HG02870 (cell line): ENCODE results near the gene DNAH14.

Source experiments
- ATAC-seq: cut with Tn5 transposase; IDR thresholded peaks from one replicate; pipeline ENCODE4 v1.9.1; 2021; ENCODE audit warnings: mild to moderate bottlenecking, moderate library complexity; ENCODE audit not compliant: unreplicated experiment

Gene DNAH14

GRCh38 chr1:225445639-225446594 is 516.4 kb downstream of the DNAH14 start:
- ATAC-seq: no peak

- no peak for ATAC-seq
Measured at GRCh38 chr1:225446595-225446960, 517.1 kb downstream of the DNAH14 start.

GRCh38 chr1:225446981-225447615 is 517.6 kb downstream of the DNAH14 start:
- no peak for ATAC-seq

- no peak for ATAC-seq
Measured at GRCh38 chr1:225447650-225448089, 518.2 kb downstream of the DNAH14 start.

- ATAC-seq: no peak
Measured at GRCh38 chr1:225448146-225448805, 518.8 kb downstream of the DNAH14 start.
